Lung (tissue), 12 donors: ENCODE results near the gene DLEC1. TPM values are rescaled to one million over a fixed set of nuclear protein-coding genes. Genes with fewer than 3 reads are reported as not detected.

Experiments
- ATAC-seq: fragments of 200-7000 bp; cut with Tn5 transposase; one replicate; pipeline ENCODE4 v1.9.1; 2020; ENCODE audit warnings: moderate number of reproducible peaks; ENCODE audit not compliant: insufficient read depth, low FRiP score
- DNase-seq, 3 donors: peaks; one replicate each; pipeline ENCODE4 v3.0.0-alpha.2; 2013 to 2017
- H3K27ac ChIP-seq, 2 donors: one replicate each; pipeline ENCODE4 v1.5.1; 2013; ENCODE audit warnings: mild to moderate bottlenecking in 2 of 2, moderate library complexity in 2 of 2, control low read depth in 1 of 2, inconsistent platforms in 1 of 2, low read depth in 1 of 2, low read length in 1 of 2
- H3K27me3 ChIP-seq, 3 donors: one replicate each; pipeline ENCODE4 v1.5.1; 2013; ENCODE audit warnings: low read length in 2 of 3; ENCODE audit not compliant: control insufficient read depth in 3 of 3, insufficient read depth in 3 of 3
- H3K36me3 ChIP-seq, 4 donors: one replicate each; pipeline ENCODE4 v1.5.1; 2013; ENCODE audit warnings: low read length in 4 of 4, mild to moderate bottlenecking in 1 of 4, moderate library complexity in 1 of 4; ENCODE audit not compliant: control insufficient read depth in 4 of 4, insufficient read depth in 4 of 4
- H3K4me1 ChIP-seq, 5 donors: one replicate each; pipeline ENCODE4 v1.5.1; 2013; ENCODE audit warnings: low read length in 5 of 5, mild to moderate bottlenecking in 2 of 5, moderate library complexity in 1 of 5; ENCODE audit not compliant: control insufficient read depth in 5 of 5, insufficient read depth in 5 of 5
- H3K4me3 ChIP-seq: one replicate; pipeline ENCODE4 v1.5.1; 2013; ENCODE audit warnings: mild to moderate bottlenecking, control low read depth, moderate library complexity
- H3K9ac ChIP-seq, 2 donors: one replicate each; pipeline ENCODE4 v1.5.1; 2013; ENCODE audit warnings: low read length in 2 of 2, control low read depth in 1 of 2; ENCODE audit not compliant: insufficient read depth in 1 of 2
- H3K9me3 ChIP-seq, 4 donors: one replicate each; pipeline ENCODE4 v1.5.1; 2013; ENCODE audit warnings: low read length in 3 of 4, mild to moderate bottlenecking in 1 of 4, moderate library complexity in 1 of 4; ENCODE audit not compliant: control insufficient read depth in 4 of 4, insufficient read depth in 3 of 4
- whole genome bisulfite sequencing, 2 donors: extraction: QIAGEN DNeasy Blood & Tissue Kit; methylation state at CpG; one replicate each; pipeline ENCODE4 v1.1.7; 2013; 5-methylcytosine and 5-hydroxymethylcytosine counted together
- polyA plus RNA-seq, 2 donors: library from polyadenylated mRNA; stranded (reverse); fragments of 200-250 nt; gene quantifications; one replicate each; pipeline ENCODE4 v1.2.1, GENCODE V29; 2013
- total RNA-seq, 2 donors: library from RNA; depleted of rRNA in 1 of 2; stranded (reverse); fragments of >200 nt in 1 of 2; gene quantifications; one replicate each; pipeline ENCODE4 v1.2.1, GENCODE V29; 2014 to 2021
- TF ChIP-seq, protein P1 (sequence below): IDR thresholded peaks from 2 replicates; pipeline ENCODE4 v1.5.1; 2012; ENCODE audit warnings: mild to moderate bottlenecking; ENCODE audit errors: control extremely low read depth, extremely low read depth
- donor health status: control.
- donor health status: control.
- donor health status: Bipolar disorder and iron deficiency.
- donor health status: healthy.
- donor health status: DM: yes; HTN: yes; CAD: no.

Gene DLEC1
- total and polyA plus RNA-seq, 4 donors = 4.2 to 28.8 (median 8.0) TPM

- H3K9me3 ChIP-seq = no peaks in the 10 kb centered on the region
- H3K27ac ChIP-seq = peak overlapping the region in 1 of 2 donors; percentile 0
- peaks cover 0 to 34% (median 18%) of the 10 kb centered on the region in 4 donors for H3K36me3 ChIP-seq
- 92 to 95% methylated on average over 10 of the region's 10 CpGs for WGBS, 2 donors
- no peaks in the 10 kb centered on the region for H3K27me3 ChIP-seq
- ATAC-seq = no peak
- H3K4me1 ChIP-seq = peaks cover 0 to 27% (median 14%) of the 10 kb centered on the region in 5 donors
- no peak overlapping the region for H3K9ac ChIP-seq
- no peak overlapping the region for H3K4me3 ChIP-seq
- DNase-seq = peak in 1 of 3 donors; percentile 5
- TF ChIP-seq, protein P1, sequence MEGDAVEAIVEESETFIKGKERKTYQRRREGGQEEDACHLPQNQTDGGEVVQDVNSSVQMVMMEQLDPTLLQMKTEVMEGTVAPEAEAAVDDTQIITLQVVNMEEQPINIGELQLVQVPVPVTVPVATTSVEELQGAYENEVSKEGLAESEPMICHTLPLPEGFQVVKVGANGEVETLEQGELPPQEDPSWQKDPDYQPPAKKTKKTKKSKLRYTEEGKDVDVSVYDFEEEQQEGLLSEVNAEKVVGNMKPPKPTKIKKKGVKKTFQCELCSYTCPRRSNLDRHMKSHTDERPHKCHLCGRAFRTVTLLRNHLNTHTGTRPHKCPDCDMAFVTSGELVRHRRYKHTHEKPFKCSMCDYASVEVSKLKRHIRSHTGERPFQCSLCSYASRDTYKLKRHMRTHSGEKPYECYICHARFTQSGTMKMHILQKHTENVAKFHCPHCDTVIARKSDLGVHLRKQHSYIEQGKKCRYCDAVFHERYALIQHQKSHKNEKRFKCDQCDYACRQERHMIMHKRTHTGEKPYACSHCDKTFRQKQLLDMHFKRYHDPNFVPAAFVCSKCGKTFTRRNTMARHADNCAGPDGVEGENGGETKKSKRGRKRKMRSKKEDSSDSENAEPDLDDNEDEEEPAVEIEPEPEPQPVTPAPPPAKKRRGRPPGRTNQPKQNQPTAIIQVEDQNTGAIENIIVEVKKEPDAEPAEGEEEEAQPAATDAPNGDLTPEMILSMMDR = no peak
Observed at GRCh38 chr3:37997342-37997741, 41.7 kb upstream of the DLEC1 start.

- no peak for ATAC-seq
- WGBS, 2 donors = 77 to 80% methylated on average over 6 of the region's 6 CpGs
- H3K9me3 ChIP-seq = no peaks in the 10 kb centered on the region
- H3K4me1 ChIP-seq = peaks cover 0 to 27% (median 14%) of the 10 kb centered on the region in 5 donors
- H3K9ac ChIP-seq = no peak overlapping the region
- H3K4me3 ChIP-seq = no peak overlapping the region
- peak in 1 of 3 donors; percentile 11 for DNase-seq
- peak overlapping the region in 1 of 2 donors; percentile 98 for H3K27ac ChIP-seq
- no peaks in the 10 kb centered on the region for H3K27me3 ChIP-seq
- TF ChIP-seq, protein P1 = no peak
- H3K36me3 ChIP-seq = peaks cover 0 to 35% (median 21%) of the 10 kb centered on the region in 4 donors
Observed at GRCh38 chr3:37997791-37998370, 41.1 kb upstream of the DLEC1 start.

- WGBS, 2 donors = 84 to 92% methylated on average over 6 of the region's 6 CpGs
- no peaks in the 10 kb centered on the region for H3K27me3 ChIP-seq
- no peaks in the 10 kb centered on the region for H3K9me3 ChIP-seq
- H3K4me3 ChIP-seq = no peak overlapping the region
- H3K9ac ChIP-seq = no peak overlapping the region
- H3K4me1 ChIP-seq = peaks cover 0 to 23% (median 13%) of the 10 kb centered on the region in 5 donors
- peaks cover 0 to 43% (median 24%) of the 10 kb centered on the region in 4 donors for H3K36me3 ChIP-seq
- ATAC-seq (no peak), DNase-seq (peak in 1 of 3 donors; percentile 8)
- TF ChIP-seq, protein P1 = no peak
- H3K27ac ChIP-seq = no peak overlapping the region
Observed at GRCh38 chr3:37999836-38000235, 39.2 kb upstream of the DLEC1 start.
